ENCODE data around the gene PFDN1.

PFDN1 gene

DNA sequence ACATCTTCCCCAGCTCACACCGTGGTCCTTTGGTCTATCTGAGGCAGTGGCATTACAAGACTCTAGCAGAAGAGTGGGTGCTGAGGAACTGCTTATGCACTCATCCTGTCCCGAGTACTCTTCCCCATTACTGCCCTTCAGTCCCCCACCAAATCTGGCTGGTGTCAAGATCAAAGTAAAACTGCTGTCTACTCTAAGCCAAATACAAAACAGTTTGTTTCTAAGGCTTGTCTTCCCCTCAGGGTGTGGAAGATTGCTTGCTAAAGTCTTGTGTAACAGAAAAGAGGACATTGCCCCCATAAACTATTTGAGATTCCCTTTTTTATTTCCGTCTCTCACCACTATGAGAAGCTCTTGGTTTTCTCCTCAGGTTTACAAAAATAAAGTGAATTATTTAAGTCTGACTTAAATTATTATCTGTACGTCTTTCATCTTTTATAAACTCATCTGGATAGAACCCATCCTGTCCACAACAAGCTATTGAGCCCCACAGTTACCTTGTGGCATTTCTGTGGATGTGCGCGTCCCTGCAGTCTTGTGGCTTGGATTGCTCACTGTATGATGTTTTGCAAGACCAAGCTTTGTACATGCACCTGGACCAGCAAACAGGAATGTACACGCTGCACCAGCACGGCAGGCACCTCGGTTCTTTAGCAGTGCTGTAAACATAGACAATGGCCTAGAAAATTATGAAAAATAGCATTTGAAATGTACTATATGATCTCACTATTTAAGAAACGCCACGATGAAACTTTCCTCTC, 66.9 kb downstream of the PFDN1 start:
- DNase-seq = no peak

DNA sequence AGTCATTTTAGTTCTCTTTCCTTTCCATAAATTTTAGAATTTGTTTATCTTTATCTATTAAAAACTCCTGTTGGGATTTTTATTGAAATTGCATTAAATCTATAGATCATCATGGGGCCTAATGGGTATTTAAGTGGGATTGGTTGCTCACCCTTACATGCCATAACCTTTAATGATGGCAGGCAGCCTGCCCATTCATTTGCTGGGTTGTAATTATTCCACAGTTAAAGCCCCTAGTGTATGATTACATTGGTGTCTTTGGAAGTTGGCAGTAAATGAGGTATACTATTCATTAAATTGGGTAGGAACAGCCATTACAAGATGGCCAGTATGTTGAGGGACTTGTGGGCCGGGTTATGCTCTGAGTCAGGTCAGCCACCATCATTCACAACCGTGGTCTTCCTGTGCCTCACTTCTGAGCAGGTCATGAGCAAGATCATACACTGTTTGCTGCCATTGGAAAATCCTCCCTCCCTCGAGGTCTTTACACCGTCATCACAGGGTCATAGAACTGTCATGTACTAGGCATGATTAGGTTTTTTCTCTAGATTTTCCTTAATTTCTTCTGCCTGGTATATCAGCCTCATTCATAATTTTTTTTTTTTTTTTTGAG, 68.4 kb downstream of the PFDN1 start:
- no peak for DNase-seq

DNA sequence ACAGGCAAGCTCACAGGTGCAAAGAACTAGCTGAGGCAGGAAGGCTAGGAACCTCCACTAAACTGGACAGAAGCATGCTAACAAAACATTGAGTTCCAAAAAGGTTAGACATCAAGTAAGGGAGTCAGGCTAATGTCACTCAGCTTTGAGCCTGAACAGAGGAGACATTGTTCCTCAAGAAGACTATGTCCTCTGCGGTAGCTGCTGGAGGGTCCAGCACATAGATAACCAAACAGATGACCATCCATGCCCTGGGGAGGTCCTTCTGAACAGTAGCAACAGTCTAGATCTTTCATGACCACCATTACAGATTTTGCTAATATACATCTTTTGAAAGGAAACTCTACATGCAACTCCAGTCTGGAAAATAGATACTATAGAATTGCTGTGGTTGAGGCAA, 70.2 kb downstream of the PFDN1 start:
- DNase-seq = no peak

DNA sequence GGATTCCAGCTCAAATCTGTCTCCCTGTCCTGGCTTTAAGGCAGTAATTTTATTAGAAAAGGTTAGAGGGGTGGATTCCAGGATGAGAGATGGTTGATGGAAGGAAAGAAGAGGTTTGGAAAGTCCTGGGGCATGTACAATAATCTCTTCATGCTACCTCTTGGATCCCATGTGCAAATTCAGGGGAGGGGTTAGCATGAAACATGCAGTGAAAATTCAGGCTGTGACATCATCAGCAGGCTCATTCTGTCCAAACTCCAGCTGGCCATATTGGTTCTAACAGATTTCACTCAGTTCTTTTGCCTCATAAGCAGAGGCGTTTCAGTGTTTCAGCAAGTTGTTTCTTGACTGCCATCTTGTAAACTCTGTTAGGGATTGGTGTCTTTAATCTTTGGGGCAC, 72.5 kb downstream of the PFDN1 start:
- no peak for DNase-seq

DNA sequence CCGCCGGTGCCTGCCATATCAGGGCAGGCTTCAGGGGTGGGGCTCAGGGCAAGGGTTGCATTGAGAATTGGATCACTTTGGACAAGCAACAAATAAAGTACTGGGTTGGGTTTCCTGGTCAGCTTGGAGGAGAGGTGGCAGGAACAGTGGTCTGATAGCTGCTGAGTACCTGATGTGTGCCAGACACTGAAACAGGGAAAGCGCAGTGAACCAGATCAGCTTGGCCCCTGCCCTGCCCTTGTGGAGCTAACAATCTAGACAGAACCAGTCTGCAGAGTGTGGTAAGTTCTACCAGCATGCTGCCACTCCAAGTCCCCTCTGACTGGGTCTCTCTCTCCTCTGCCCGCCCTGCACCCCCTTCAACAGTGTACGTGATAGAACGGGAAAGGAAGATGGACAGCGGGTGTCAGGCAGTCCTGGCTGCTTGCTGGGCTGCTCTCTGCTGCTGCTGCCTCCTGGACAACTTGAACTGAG, 74.5 kb downstream of the PFDN1 start:
- DNase-seq = no peak

DNA sequence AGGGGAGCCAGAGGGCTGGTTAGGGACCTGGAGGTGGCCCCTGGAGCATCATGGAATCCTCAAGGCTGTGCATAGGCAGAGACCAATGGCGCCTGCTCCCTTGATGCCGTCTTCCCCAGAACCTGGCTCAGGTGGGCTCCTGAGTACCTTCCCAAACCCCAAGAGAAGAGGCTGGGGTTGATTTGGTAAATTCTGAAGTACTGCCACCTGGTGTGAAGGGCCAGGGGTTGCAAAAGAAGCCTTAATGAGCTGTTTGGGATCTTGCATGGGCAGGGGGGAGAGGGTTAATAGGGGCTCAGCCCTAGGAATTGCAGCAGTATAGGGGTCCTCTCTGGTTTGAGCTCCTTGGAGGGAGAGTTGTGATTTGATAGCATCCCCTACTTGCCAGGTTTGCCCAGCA, 75.9 kb downstream of the PFDN1 start:
- DNase-seq = no peak

DNA sequence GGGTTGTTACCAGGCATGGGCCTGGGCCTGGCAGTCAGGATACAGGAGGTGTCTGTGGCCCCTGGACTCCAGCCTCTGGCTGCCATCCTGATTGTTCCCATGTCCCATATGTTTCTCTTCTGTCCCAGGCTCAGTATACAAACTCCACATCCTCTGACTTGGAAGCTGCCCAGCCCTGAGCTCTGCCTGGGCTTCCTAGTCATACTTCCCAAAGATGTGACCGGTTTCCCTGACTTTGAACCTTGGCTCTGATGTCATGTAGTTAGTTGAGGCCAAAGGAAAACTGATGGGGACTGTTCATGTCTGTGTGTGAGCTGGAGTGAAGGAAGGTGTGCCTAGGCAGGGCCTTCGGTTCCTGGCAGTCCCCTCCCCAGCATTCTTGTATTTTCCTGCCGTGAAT, 77.5 kb downstream of the PFDN1 start:
- no peak for DNase-seq

DNA sequence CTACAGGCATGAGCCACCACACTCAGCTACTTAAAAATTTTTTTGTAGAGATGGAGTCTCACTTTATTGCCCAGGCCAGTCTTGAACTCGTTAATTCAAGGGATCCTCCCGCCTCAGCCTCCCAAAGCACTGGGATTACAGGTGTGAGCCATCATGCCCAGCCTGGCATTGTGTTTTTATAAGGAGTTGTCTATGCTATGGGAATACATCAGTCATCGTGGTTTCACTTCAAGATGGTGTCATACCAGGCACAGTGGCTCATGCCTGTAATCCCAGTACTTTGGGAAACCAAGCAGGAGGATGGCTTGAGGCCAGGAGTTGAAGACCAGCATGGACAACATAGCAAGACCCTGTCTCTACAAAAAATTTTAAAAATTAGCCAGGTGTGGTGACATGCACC, 78.2 kb downstream of the PFDN1 start:
- DNase-seq = no peak

DNA sequence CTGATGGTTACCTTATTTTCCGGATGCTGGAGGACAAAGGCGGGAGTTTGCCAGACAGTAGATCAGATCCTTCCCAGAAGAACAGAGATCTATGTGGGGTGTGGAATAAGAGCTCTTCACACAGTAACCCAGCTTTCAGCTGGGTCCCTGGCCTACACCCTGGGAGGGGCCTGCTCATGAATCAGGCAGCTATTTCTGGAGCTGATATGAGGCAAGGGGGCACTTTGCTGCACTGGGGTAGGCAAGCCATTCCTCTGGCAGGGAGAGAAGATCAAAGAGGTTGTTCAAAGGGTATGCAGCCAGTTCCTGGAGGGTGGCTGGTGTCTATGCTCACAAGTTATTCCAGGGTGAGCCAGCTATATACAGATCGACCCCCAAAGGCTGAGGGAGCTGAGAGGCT, 79.3 kb downstream of the PFDN1 start:
- DNase-seq = no peak

DNA sequence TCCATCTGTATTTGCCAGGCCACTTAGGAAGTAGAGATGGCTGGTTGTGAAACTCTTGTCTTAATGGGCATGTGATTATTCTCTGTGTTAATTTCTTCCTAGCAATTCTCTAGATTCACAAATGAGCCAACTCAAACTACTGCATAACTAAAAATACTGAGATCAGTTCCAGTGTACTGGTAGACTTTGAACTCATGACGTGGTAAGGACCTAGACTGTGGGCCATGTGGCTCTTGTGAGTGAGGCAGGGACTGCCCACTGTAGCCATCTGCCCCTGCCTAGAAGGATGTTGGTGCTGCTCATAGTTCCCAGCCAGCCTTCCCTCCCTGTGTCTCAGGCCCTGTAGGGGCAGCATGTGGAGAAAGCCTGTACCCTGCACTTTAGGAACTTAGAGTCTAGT, 80.5 kb downstream of the PFDN1 start:
- no peak for DNase-seq

DNA sequence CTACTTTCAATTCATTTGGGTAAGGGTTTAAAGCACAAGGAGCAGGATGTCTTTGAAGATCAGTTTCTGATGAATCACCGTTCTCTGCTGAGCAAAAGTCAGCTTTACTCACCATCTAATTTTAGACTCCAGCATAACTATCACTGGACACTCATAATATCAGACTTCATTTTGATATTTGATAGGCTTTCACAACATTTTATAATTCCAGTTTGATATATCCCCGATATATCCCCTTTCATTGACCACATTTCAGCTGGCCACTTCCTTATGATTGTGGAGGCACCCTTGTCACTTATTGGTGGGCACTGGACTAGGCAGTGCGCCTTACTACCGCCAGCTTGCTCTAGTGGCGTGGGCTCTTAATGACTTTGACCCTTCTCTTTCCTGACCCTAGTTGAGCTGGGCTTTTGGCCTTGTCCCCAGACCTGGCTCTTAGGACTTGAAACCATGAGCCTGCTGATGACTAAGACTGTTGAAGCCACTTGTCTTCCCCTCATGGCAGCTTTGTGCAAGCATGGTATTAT, 81.1 kb downstream of the PFDN1 start:
- DNase-seq = peak; percentile 49

DNA sequence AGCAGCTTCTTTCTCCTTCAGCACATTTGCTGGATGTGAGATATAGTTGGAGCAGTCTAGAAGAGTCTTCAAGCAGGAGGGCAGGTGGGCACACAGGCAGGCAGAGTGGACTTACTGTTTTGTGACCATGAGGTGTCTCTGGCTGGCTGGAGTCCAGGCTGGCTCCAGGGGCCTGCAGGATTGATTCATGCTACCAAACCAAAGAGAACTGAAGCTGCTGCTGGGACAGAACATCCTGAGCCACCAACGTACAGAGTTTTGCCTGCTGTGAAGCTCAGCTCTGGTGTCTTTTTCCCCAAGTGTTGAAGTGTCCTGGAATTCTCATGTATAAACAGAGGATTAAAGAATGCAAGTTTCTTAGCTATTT, 82.2 kb downstream of the PFDN1 start:
- DNase-seq = no peak

DNA sequence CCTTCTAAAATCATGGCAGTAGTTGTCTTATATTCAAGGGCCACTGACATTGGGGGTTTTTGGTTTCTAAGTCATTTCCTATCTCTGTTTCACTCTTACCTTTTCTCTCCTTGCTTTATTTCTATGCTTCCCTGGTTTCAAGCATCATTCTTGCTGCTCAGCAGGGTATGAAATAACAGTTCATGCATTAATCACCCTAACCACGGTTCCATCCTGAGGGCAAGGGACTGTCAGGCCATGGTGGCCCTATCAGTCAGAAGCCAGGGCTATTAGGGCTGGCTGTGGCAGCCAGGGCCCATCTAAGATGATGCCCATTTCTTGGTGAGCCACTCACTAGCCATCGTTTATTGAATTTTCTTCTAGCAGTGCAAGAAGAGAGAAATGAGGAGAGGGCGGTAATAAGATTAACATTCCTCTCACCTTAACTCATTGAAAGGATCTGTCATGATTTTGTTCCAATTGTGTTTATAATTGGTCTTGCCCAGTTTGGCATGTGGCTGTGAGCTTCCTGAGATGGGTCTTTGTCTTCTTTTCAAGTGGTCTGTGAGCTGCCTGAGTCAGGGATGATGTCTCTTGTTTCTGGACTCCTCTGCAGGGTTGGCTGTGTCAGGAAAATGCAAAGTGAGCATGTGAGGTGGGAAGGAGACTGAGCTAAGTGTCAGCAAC, 82.7 kb downstream of the PFDN1 start:
- peak; percentile 56 for DNase-seq

DNA sequence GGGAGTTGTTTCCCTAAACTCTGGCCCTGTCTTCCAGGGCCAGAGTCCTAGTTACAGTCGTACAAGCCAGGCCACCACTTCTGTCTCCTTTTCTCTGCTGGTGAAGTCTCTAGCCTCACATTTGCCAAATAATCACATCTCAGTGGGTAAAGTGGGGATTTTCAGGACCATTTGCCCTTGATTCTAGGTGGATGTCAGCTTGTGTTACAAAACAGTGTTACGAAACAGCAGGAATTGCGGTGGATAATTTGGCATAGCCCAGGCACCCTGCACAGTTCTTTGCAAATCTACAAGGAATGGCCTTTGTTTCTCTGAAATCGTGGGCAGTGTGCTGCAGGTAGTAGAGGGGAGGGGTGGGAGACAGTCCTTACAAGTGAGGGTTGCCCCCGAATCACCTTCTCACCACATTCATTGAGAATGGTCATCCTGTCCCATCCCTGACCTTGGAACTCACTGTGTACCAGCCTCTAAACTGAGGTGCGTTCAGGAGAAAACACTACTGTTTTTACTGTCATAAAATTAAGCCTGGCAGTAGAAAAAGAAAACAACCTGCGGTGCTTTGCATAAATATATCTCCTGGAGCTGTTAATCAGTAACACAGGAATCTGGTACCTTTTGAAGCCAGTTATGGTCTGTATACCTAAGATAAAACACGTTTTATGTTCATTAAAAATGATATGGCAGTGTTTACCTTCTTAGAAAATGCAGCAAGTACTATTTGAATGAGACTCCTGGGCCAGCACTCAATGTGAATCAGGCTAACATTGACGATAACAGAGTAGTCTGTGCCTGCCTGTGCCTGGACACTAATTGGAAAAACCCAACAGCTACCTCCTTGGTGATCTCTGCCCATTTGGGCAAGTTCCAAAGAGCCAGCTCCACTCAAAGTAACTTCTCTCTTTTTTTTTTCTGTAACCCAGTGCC, 83.6 kb downstream of the PFDN1 start:
- DNase-seq = no peak

DNA sequence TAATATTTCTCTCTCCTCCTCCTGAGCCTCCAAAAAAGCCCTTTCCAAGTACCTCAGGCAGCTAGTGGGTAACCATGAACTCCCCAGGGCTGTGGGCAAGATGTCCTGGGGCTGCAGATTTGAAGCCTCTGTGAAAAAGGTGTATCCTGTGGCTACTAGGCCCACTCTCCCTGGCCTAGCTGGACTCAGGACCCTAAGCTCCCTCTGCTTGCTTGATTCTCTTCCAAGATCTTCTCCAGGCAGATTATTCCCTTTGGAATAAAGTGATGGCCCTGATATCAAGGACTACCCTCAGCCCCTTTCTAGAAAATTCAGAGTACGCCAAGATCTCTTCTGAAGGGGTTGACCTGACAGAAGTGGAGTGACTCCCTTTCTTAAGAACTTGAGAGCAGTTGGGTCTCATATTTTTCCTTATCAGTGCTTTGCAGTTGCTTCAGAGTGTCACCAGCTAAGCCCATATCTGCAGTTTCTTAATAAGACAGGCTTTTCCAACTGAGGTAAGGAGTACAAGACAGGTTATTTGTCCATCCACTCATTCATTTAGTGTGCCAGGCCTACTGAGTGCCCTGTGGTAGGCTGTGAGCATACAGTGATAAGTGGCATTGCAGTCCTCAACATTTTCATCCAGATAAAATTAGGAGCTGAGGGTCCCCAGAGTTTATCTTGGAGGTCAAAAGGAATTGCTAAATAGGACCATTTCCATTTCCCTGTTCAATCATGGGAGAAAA, 85.4 kb downstream of the PFDN1 start:
- DNase-seq = no peak

DNA sequence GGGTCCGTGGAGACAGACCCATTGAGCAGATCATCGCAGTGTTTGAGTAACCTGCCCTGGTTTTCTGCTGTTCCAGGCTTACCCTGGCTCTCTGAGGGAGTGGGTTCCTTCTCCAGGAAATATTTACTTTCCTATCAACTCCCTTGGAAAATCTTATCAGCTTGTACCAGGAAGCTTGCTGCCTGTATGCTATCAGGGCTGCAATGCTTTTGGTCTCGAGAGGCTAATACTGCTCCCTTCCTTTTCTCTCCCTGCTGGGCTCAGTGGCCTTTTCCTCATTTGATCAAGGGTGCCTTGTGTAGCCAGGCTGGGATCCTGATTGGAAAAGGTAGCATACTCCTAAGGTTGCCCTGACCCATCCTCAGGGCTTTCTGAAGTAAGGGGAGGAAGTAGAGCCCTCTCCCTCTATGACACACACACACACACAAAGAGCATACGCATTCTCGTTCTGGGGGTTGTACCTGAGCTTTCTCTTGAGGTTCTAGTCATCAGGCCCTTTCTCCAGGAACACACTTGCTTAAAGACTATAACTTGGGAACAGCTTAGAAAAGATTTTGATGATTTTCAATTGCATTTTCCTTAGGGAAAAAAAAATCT, 86.3 kb downstream of the PFDN1 start:
- no peak for DNase-seq

DNA sequence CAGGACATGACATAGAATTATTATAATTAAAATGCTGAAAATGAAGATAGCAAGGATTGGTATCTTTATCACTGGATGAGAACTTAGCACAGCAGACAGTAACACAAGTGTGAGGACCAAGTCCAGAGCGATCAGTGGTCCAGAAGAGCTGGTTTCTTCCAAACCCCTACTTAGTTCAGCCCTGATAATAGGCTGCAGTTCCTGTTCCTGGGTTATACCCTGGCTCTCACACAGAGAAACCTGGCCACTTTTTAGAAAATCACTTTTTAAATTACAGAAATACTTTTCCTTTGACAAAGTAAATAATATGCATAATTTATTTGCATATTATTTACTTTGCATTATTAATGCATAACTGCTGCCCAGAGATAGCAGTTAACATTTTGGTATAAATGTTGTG, 87.6 kb downstream of the PFDN1 start:
- no peak for DNase-seq

DNA sequence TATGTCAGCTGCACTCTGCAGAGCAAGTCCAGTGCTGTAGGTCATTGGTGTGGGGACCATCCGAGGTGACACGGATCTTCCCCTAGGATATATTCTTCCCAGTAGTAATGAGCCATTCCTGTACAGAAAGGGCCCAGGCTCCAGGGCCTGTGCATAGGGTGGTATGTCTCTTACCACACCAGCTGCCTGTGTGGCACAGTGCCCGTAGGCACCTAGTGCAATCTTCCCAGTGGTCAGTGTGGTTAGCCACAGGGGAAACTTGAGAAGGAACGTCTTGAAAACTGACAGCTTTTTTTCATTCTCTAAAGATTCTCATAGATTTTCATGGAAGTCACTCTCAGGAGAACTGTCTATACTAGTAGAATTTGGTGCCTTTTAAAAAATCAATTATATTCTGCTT, 88.1 kb downstream of the PFDN1 start:
- DNase-seq = peak; percentile 28

DNA sequence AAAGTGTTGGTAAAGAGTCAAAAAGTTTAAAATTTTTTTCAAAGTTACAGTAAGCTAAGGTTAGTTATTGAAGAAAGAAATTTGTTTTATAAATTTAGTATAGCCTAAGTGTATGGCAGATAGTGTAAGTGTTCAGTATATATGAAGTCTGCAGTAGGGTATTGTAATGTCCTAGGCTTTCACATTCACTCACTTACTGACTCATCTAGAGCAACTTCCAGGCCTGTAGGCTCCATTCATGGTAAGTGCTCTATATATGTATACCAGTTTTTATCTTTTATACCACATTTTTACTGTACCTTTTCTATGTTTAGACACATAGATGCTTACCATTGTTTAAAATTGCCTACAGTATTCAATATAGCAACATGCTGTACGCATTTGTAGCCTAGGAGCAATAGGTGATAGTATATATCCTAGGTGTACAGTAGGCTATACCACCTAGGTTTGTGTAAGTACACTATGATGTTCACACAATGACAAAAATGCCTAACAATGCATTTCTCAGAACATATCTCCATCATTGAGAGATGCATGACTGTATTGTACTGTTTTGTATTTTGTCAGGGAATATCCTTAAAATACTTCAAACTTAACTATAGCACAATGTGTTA, 89.4 kb downstream of the PFDN1 start:
- peak; percentile 52 for DNase-seq

DNA sequence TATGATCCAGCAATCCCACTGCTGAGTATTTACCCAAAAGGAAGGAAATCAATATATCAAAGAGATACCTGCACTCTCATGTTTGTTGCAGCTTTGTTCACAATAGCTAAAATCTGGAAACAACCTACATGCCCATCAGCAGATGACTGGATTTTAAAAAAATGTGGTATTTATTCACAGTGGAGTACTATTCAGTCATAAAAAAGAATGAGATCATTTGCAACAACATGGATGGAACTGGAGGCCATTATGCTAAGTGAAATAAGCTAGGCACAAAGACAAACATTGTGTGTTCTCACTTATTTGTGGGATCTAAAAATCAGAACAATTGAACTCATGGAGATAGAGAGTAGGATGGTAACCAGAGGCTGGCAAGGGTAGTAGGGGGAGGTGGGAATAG, 94.8 kb downstream of the PFDN1 start:
- no peak for DNase-seq

DNA sequence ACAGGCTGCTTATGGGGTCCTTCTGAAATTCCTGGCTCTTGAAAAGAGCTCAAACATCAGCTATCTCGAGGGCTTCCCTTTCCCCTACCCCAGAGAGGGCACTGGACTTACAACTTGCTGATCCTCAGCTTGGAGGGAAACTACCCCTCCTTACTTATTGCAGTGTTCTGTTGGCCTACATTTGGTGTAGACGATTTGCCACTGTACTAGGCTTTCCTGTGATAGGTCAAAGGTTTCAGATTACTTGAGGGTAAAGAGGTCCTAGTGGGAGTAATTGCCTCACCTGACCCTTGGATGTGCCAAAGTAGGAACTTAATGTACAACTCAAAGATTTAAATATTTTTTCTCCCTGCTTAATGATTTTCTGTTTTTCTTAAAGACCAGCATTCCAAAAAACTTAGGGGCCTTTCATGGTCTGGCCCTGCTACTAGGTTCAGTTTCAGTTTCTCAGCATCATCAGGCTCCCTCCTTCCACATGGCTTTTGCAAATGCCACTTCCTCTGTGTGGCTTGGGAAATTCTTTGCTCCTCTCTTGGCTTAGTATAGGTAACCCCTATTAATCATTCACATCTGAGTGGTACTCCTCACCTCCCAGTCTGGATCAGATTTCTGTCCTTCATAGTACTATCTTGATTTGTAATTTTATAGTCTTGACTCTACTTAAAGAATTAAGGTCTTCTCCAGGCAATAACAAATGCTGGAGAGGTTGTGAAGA, 95.5 kb downstream of the PFDN1 start:
- no peak for DNase-seq
